SH-SY5Y (cell line): Measurements from ENCODE around the gene DTYMK.

ENCODE experiments used
- GATA2 ChIP-seq: IDR thresholded peaks from 2 replicates; pipeline ENCODE4 v1.6.1; 2011; ENCODE audit warnings: mild to moderate bottlenecking, low read depth, low read length
- GATA3 ChIP-seq: IDR thresholded peaks from 2 replicates; pipeline ENCODE4 v1.6.1; 2011; ENCODE audit warnings: low read depth, mild to moderate bottlenecking, low read length, moderate library complexity

- no peak for TF ChIP-seq GATA2
- no peak for TF ChIP-seq GATA3
Measured at GRCh38 chr2:241656190-241656741, 30.3 kb downstream of the DTYMK start.
